Suppressor macrophage (primary cell): ENCODE data around the gene STOX1.
"Not testable (repeated sequence)": the region's sequence is repeated elsewhere in the genome, so short reads cannot be mapped to it uniquely, and the experiment has no call there.

ENCODE experiments used
- DNase-seq, 4 experiments: peaks; one replicate each; pipeline ENCODE4 v3.0.0-alpha.2; 2020 to 2022
- total RNA-seq, 17 experiments: gene quantifications; one replicate each; lab custom pipeline; 2026; ENCODE audit warnings: mixed read lengths in 6 of 17, inconsistent platforms in 3 of 17; lab: John Stamatoyannopoulos, UW

The STOX1 gene
- total RNA-seq = 0 to 2.2 (median 0.10) reads per million in 17 experiments

- peak; percentile 41 to 75 (median 52) for DNase-seq
These were observed at the start of gene STOX1 for GRCh38 chr10:68826764-68827591. STOX1 (plus strand) TSS chr10:68827531; CDS start chr10:68827624, 93 bp downstream.

- no peak for DNase-seq
These were observed 45.4 kb upstream of the STOX1 start for GRCh38 chr10:68781613-68782574.

GRCh38 chr10:68784476-68784875 lies 42.9 kb upstream of the STOX1 start:
- no peak for DNase-seq

GRCh38 chr10:68787813-68788212 lies 39.5 kb upstream of the STOX1 start:
- no peak for DNase-seq

- DNase-seq = no peak
These were observed 36.9 kb upstream of the STOX1 start for GRCh38 chr10:68790476-68790875.

GRCh38 chr10:68792115-68792514 lies 35.2 kb upstream of the STOX1 start:
- no peak for DNase-seq

GRCh38 chr10:68795886-68796532 lies 31.3 kb upstream of the STOX1 start:
- DNase-seq = no peak

GRCh38 chr10:68796605-68797004 lies 30.7 kb upstream of the STOX1 start:
- no peak for DNase-seq

- no peak for DNase-seq
These were observed 27.1 kb upstream of the STOX1 start for GRCh38 chr10:68800211-68800610.

- DNase-seq = no peak
These were observed 22.6 kb upstream of the STOX1 start for GRCh38 chr10:68804692-68805091.

GRCh38 chr10:68810830-68811229 lies 16.5 kb upstream of the STOX1 start:
- not testable (repeated sequence) for DNase-seq

GRCh38 chr10:68811314-68812009 lies 15.9 kb upstream of the STOX1 start:
- no peak for DNase-seq

GRCh38 chr10:68812420-68812819 lies 14.9 kb upstream of the STOX1 start:
- no peak for DNase-seq

- DNase-seq = no peak
These were observed 13.8 kb upstream of the STOX1 start for GRCh38 chr10:68813559-68813958.

GRCh38 chr10:68816796-68817412 lies 10.4 kb upstream of the STOX1 start:
- DNase-seq = no peak

GRCh38 chr10:68820359-68820758 lies 7.0 kb upstream of the STOX1 start:
- not testable (repeated sequence) for DNase-seq

GRCh38 chr10:68822626-68823025 lies 4.7 kb upstream of the STOX1 start:
- not testable (repeated sequence) for DNase-seq

GRCh38 chr10:68827592-68827959 lies 245 bp downstream of the STOX1 start:
- DNase-seq = not testable (repeated sequence)

GRCh38 chr10:68828083-68828601 lies 811 bp downstream of the STOX1 start:
- peak in 2 of 4 experiments; percentile 5 to 8 for DNase-seq

GRCh38 chr10:68828833-68829232 lies 1.5 kb downstream of the STOX1 start:
- no peak for DNase-seq

- no peak for DNase-seq
These were observed 2.2 kb downstream of the STOX1 start for GRCh38 chr10:68829521-68829920.
